GM12801 (cell line): Measurements from ENCODE around the gene HIVEP3.

Source experiments
- TF ChIP-seq, protein P1 (sequence below): IDR thresholded peaks from one replicate; pipeline ENCODE4 v1.5.1; 2011; ENCODE audit warnings: control low read depth; ENCODE audit not compliant: insufficient read length; ENCODE audit errors: extremely low read depth

HIVEP3 gene

GRCh38 chr1:41695118-41695745, 223.5 kb downstream of the HIVEP3 start:
- TF ChIP-seq, protein P1, sequence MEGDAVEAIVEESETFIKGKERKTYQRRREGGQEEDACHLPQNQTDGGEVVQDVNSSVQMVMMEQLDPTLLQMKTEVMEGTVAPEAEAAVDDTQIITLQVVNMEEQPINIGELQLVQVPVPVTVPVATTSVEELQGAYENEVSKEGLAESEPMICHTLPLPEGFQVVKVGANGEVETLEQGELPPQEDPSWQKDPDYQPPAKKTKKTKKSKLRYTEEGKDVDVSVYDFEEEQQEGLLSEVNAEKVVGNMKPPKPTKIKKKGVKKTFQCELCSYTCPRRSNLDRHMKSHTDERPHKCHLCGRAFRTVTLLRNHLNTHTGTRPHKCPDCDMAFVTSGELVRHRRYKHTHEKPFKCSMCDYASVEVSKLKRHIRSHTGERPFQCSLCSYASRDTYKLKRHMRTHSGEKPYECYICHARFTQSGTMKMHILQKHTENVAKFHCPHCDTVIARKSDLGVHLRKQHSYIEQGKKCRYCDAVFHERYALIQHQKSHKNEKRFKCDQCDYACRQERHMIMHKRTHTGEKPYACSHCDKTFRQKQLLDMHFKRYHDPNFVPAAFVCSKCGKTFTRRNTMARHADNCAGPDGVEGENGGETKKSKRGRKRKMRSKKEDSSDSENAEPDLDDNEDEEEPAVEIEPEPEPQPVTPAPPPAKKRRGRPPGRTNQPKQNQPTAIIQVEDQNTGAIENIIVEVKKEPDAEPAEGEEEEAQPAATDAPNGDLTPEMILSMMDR: no peak

GRCh38 chr1:41691424-41691823, 227.3 kb downstream of the HIVEP3 start:
- TF ChIP-seq, protein P1: no peak

DNA sequence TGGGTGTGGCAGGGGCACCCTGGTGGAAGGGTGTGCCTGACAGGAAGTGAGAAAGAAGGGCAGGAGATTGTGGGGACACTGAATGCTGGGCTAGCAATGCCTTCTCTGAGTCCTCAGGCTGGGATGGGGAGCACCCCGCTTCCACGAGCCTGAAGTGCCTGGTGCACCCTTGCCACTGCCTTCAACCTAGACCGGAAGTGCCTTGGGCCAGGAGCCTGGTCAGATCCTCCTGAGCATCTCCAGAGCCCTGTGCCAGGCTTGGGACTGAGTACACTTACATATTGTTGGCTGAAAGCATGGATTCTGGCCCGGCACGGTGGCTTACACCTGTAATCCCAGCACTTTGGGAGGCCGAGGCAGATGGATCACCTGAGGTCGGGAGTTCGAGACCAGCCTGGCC, 228.4 kb downstream of the HIVEP3 start:
- TF ChIP-seq, protein P1: no peak

GRCh38 chr1:41689558-41689981, 229.2 kb downstream of the HIVEP3 start:
- TF ChIP-seq, protein P1: no peak

DNA sequence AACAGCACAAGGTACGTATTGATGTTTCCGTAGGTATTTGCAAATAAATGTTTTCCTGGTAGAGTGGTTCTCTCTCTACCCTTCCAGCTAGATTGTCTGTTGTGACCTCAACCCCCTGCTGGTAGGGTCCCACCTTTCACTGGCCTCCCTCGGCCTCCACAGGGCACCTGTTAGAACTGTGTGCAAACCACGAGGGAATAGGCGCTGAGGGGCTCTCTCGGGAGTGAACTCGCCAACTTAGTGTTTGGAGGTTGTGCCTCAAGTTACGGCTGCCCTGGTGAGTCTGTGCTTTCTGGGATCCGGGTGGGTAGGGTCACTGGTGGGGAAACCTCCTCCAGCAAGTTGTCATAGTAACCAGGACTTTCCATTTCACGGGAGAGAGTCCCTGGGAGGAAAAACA, 229.6 kb downstream of the HIVEP3 start:
- TF ChIP-seq, protein P1: no peak

- TF ChIP-seq, protein P1: no peak
Measured at GRCh38 chr1:41687007-41687406, 231.7 kb downstream of the HIVEP3 start.

- TF ChIP-seq, protein P1: no peak
Measured at GRCh38 chr1:41683681-41684500, 234.8 kb downstream of the HIVEP3 start.
